Measurements from ENCODE around the gene KIAA1328.
"Not testable (repeated sequence)": the region's sequence is repeated elsewhere in the genome, so short reads cannot be mapped to it uniquely, and the experiment has no call there.

KIAA1328 gene

DNA sequence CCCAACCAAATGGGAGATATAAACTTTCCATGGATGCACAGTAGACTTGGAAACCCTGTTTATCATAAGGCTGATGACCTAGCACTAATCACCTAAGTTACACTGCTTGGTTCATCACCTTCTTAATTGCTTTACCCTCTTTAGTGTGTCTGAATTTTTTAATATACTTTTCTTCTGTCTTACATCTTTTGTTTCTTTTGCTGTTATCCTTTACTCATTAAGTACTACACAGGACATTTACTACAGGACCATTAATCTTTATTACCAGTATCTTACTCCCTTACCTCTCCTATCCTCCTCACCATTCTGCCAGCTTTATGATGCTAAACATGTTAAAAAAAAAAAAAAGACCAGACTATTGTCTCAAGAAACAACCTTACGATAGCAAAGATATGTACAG, 333.6 kb downstream of the KIAA1328 start:
- no peak for DNase-seq

DNA sequence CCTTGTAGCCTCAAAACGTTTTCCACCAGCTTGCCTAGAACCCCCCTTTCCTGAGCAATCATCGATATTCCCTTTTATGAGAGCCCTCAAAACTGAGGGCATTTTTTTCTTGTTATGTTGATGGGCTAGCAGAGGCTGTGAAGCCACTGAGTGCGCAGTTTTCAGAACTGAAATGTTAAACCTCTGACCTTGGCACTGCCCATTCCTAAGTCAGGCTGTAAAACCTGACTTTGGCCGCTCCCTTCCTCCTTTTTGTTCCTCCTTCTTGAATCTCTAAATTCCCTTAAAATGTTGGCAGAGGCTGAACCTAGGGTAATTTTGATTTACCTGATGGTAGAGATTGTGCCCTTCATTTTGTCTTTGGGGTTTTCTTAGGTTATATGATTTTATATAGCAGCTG, 334.2 kb downstream of the KIAA1328 start:
- DNase-seq = no peak

DNA sequence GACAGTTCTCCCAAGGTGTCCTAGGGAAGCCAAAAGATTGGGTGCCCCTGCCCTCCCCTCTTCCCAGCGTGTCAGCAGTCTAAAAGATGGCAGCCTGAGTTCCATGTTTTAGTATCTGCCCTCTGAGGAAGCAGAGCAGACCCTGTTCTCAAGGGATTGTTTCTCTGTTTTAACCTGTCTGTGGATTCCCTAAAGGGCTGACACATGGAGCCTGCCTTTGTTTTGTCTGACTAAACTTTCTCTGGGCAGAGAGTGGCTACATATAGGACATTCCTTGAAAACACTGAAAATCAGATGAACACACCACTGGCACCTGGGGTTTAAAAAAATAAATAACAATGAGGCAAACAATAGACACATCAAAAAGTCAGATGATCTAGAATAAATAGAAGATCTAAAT, 337.6 kb downstream of the KIAA1328 start:
- no peak for DNase-seq

- not testable (repeated sequence) for DNase-seq
Measured at GRCh38 chr18:37166966-37167365, 338.0 kb downstream of the KIAA1328 start.

DNA sequence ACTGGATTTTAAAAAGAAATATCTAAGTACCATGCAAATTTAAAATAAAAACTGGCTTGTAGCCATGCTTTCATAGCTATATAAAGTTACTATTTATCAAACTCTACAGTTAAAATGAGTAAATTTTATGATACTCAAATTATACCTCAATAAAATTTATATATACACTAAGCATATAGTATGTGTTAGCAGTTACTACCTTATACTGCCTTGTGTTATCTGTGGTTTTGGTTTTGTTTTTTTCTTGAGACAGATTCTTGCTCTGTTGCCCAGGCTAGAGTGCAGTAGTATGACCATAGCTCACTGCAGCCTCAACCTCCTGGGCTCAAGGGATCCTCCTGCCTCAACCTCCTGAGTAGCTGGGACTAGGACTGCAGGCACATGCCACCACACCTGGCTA, 342.1 kb downstream of the KIAA1328 start:
- no peak for DNase-seq

DNA sequence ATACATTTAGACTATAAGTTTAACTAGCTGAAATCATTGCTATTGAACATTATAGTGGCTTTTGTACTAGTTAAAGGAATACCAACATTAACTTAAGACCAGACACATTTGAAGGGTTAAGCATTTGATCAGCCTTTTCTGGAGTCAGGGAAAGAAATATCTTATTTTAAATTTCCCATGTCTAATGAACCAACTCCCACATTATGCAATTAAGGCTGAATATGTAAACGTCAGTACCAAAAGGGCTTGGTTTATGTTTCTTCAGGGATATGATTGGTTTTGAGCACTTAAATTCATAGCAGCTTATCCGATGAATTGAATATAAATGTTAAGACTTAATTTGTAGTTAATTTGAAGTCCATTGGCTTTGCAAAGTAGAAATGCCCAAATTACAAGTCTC, 344.5 kb downstream of the KIAA1328 start:
- no peak for DNase-seq

DNA sequence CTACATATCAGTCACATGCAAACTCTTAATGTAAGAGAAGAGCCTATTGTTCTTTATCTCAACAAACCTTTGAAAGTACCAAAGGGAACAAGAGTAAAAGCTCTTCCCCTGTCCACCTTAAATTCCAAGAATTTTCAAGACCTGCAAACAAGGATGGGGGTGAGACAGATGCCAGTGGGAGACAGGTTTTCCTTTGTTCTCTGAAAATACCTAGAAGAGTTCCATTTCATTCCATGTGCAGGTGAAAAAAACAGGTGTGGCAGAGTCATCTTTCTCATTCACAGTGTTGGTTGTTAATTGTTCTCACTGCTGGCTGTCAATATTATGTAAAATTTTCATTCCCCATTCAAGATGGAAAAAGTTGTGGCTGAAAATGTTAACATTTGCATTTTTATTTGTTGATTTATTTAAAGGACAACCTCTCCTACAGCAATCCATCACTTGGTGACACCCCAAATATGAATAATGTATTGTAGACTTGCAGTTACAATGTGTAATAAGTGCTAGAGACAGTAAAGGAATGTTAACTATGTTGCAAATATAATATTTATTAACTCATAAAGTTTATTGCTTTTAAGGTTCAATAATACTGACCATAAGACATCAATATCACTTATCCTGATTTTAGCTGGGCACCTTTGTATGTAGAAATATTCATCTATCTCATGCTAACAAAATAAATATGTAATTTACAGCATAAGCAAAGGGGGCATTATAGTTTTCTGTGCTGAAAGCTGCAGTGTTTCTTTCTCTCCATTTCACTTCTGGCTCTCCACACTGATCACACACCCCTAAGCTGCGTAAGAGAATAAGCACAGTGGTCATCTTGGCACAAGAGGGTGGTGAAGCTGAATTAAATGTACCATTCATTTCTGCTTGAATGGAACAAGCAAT, 347.0 kb downstream of the KIAA1328 start:
- no peak for DNase-seq

DNA sequence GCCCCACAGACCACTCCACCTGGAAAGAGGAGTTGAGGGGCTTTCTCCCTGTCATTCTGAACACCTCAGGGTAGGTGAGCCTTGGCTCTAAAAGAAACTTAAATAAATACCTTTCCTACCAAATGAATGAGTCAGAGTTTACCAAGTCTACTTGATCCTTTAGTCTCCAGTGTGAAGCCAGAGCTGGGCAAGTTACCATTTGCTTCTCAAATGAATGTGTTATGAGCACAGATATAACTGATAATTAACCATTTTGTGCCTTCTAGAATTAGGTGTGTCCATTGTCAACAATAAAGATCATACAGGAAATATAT, 347.7 kb downstream of the KIAA1328 start:
- no peak for DNase-seq

DNA sequence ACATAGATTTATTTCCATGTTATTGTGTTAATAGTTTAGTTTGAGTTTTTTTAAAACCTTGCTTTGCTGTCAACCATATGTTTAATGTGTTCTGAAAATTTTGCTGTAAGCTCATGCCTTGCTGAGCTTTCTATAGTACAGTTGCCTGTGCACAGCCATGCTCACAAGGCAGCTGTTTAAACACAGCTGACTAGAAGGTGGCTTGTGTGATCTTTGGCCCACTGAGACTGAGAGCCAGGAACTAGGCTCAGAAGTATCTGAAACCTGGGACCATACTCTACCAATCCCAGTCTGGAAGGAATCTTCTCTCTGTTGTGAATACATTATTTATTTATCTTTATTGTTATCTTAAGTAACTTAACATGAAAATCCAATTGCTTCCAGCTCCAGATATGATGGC, 350.5 kb downstream of the KIAA1328 start:
- no peak for DNase-seq

GRCh38 chr18:37180086-37180485, 351.2 kb downstream of the KIAA1328 start:
- no peak for DNase-seq

DNA sequence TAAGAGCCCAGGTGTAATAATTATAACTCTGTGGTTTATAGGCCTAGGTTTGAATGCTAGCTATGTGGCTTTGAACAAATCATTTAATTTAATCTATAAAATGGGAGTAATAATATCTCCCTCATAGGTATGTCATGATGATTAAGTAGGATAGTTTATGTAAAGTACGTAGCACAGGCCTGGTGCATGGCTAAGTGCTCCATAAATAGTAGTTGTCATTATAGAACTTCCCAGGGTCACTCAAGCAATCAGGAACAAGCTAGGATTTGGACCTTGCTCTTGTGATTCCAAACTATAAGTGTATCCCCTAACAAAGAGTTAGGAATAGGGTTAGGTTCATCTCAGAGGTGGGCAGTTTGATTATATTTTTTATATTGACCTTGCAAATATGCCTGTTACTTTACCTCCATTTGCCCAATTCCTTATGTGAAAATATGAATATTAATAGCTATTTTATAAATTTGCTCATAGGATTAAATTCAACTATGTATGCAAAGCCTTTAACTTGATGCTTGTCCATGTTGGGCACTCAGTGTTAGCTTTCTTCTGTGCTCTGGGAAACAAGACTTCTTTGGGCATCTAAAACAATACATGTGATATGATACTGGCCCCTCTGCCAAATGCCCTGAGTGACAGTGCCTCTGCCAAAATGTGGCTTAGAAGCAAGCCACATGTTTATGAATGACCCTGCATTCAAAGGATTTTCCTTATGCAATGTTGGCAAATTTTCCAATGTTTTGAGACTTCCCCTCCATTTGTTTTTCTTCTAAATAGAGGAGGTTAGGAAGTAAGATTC, 353.6 kb downstream of the KIAA1328 start:
- DNase-seq = no peak

DNA sequence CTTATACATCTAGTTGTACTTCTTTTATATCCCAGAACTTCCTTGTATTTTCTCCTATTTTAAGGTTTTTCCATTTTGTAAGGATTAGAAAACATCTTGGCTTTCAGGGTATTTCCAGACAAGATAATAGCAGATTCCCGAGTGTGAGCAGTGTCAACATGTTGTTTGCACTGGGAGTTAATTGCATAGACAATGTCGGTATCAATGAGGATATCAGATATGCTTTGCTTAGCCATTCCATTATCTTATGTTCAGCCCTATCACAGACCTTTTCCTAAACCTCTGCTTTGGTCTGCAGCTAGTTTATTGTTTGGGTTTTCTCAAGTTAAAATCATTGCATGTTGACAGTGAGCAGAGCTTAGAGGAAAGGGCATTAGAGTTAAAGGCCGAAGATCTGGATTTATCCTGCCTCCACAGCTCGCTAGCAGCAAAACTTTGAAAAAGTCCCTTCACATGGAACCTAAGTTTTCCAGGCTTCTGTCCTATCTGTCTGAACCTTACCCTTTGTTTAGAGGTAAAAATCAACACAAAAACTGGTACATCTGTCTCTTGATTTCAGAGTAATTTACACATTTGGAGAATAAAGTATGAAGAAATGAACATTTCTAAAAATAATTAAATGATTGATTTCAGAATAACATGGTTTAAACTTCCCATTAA, 355.4 kb downstream of the KIAA1328 start:
- no peak for DNase-seq

DNA sequence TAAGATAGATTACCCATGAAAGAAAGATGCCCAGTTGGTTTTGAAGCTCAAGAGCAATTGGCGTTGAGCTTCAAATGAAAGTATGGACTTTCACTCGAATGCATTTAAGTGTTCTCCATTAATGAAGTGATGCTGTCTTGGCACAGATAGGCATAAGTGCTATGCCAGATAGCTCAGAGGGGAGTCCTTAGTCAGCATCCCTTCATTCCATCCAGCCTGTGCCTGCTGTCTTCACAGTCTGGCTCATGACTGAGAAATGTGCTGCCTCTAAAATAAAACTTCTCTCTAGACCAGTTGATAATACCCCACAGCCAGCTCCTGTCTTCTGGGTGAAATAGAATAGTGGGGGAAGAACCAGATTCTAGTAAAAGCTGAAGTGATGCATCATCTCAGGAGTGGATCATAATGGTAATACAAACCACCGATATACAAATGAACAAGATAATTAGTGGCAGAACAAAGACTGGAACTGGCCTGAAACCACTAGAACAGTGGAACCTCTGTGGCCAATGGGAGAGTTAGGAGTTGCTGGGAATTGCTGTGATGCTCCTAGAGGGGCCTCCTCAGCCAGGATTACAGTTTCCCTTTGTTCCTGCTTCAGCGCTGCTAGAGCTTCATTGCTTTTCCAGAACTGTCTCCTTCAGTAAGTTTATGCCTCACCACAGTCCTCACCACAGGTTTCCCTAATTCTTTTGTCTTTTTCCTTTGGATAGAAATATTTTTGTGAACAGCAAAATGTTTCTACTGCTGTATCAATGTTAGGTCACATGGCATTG, 359.3 kb downstream of the KIAA1328 start:
- DNase-seq = no peak

DNA sequence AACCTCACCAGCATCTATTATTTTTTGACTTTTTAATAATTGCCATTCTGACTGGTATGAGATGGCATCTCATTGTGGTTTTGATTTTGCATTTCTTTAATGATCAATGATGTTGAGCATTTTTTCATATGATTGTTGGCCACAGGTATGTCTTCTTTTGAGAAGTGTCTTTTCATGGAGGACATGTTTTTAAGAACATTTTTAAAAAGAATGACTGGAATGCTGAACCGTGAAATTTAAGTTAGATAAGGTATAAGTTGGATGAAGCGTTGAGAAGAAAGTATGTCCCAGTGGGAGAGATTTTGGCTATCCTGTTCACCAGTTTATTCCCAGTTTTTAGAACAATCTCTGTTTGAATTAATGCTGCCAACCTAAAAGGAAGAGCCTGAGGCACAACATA, 370.8 kb downstream of the KIAA1328 start:
- DNase-seq = no peak

DNA sequence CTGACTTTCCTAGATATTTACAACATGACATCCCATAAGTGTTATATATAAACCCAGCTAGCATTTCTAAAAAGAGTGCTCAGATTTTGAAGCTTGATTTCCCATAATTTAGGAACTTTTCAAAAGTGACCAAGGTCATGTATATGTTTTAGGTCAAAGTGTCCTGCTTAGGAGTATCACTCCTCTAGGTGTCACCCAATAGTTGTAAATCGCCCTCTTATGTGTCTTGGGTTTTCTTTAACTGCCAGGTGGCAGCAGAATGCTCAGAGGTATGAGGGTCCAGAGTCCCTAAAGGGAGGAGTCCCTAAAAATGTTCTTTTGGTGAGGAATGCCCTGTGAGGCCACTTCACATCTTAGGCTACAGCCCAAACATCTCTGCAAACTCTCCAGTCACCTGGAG, 378.4 kb downstream of the KIAA1328 start:
- no peak for DNase-seq

DNA sequence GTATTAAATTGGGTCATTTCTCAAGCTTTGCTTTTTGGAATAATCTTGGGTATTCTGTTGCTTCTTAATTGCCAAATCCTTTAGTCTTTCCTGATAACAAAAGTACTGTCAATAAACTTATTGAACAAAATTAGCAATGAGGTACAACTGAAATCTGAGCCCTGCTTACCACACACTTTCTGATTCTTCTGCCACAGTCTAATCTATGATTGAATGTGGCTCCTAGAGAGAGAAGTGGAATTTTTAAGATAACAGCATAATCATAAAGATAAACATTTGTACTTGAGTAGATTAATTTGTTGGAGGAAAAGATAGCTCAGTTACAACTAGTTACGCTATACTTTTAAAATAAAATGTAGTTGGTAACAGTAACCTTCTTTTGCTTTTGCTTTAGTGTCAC, 381.9 kb downstream of the KIAA1328 start:
- DNase-seq = no peak

GRCh38 chr18:37218022-37218590, 389.2 kb downstream of the KIAA1328 start:
- no peak for DNase-seq

DNA sequence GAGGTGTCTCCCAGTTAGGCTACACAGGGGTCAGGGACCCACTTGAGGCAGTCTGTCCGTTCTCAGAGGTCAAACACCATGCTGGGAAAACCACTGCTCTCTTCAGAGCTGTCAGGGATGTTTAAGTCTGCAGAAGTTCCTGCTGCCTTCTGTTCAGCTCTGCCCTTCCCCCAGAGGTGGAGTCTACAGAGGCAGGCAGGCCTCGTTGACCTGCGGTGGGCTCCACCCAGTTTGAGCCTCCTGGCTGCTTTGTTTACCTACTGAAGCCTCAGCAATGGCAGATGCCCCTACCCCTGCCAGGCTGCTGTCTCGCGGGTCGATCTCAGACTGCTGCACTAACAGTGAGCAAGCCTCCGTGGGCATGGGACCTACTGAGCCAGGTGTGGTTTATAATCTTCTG, 390.3 kb downstream of the KIAA1328 start:
- no peak for DNase-seq

DNA sequence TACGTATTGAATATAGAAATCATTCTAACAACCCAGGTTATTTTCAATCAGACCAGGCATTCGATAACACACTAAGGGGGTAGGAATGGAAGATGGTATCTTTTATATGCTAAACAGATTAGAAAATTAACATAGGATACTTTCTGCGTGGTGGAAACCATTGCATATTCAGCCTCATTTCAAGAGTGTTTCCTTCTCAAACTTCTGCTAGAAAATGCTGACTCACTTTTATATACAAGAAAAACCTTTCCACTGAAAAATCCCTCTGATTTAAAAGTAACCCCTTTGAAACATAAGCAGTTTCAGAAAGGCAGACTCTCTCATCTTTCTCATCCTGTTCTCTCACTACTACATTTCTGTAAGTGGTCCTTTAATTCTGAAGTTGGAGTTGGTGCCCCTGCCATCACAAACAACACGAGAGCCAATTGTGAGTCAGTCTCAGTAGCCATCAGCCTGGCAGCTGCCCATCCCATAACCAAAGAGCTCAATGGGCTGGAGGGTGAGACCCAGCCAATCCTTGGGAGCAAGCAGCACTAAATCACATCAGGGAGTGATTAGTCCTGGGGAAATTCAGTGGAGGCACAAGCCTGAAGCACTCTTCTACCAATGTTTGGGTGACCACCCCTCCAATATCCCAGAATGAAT, 393.5 kb downstream of the KIAA1328 start:
- DNase-seq = no peak

- no peak for DNase-seq
Measured at GRCh38 chr18:37222999-37223378, 394.1 kb downstream of the KIAA1328 start.

DNA sequence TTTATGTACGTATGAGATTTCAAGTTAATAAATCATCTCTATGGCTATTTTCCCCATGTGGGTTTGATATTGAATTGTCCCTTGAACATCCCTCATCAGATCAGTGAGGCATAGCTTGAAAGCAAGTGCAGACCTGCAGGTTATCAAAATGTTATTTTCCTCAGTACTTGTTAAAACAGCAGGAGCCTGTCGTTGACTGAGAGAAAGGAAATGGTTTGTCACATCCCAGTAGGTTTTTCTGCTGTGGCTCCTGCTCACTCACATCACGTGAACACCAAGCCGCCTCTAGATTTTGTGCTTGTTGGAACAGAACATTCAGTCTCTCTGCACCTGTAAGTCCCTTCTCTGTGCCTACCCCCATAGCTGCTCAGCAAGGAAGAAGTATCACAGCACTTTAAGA, 396.4 kb downstream of the KIAA1328 start:
- no peak for DNase-seq

DNA sequence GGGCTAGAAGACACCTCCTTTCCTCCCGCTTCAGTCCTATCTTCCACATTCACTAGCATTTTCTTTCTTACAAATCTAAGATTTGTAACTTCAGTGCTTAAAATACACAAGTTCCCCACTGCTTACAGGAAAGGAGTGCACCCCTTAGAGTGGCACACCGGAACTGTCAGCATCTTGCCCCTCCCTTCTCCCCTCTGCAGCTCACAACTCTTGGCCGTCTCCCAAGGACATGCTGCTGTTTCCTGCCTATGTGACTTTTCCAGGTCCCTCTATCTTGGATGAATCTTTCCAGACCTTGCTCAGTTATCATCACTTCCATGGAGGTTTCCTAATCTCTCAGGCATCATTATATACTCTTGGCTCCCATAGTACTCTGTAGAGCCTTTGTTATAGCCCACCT, 401.8 kb downstream of the KIAA1328 start:
- no peak for DNase-seq

Data from suppressor macrophage treated with lipopolysaccharide for 4 hours (primary cell).